ENCODE results near the gene CPAMD8. TPM values are rescaled to one million over a fixed set of nuclear protein-coding genes. Genes with fewer than 3 reads are reported as not detected.

The CPAMD8 gene
- total RNA-seq, 2 experiments from 2014 or later: not detected

DNA sequence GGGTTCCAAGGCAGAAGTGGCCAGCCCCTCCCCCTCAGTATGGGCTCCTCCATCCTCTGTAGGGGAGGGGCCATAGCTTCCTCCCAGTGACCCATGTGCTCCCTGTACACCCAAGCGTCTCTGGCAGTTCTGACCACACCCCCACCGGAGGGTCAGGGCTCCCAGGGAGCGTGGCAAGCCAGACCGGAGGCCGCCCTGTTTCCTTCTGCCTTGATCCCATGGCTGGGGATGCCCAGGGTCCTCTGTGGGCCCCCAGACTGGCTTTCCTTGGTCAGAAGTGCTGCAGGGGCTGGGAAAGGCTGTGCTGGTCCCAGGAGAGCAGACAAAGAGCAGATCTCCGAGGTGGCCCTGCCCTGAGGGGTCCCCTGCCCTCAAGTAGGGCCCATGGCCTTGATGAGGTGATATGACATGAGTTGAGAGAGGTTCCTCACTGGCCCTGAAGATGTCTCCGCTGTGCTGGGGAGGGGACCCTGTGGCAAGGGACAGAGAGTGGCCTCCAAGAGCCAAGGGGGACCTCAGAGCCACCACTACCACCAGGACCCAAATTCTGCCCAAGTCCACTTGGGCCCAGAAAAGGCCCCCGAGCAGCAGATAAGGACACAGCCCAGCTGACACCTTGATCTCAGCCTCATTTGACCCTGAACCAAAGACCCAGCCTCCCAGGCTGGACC is 145.6 kb downstream of the CPAMD8 start:
- DNase-seq: no peak
- Mint-ChIP-seq H3K9me3 (peaks cover 23% of the 10 kb centered on the region), H3K27me3 (no peaks in the 10 kb centered on the region), H3K27ac (no peak overlapping the region), H3K4me3 (no peak overlapping the region), H3K4me1 (ENCODE audit: low read depth) (no peaks in the 10 kb centered on the region), H3K36me3 (ENCODE audit: low read depth) (peaks cover 33% of the 10 kb centered on the region)
- POLR2A ChIA-PET: no interaction called here
- no peak for ATAC-seq
- intact Hi-C loops (cut with micrococcal nuclease): no loop called here
- no peak for TF ChIP-seq CTCF (IDR thresholded peaks at IDR 0.05)
- CTCF ChIA-PET: no interaction called here

DNA sequence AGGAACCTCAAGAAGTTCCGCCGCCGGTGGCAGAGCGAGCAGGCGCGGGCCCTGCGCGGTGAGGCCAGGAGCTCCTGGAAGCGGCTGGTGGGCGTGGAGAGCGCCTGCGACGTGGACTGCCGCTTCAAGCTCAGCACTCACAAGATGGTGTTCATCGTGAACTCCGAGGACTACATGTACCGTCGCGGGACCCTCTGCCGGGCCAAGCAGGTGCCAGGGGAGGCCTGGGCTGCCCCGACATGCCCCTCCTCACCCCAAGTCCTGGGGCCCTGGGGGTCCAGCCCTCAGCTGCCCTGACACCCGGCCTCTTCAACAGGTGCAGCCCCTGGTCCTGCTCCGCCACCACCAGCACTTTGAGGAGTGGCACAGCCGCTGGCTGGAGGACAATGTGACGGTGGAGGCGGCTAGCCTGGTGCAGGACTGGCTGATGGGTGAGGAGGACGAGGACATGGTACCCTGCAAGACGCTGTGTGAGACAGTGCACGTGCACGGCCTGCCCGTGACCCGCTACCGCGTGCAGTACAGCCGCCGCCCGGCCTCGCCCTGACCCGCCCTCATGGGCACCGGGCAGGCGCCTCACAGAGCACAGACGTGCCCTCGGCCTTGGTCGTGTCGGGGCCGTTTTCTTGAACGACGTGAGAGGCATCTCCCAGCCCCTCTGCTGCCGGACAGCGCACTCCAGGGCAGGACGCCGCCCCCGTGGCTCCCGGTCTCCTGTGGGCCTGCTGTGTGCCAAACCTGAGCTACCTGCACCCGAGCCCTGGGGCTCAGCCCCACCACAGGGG is 148.2 kb downstream of the CPAMD8 start:
- Mint-ChIP-seq H3K4me1 (ENCODE audit: low read depth) (peaks cover 16% of the 10 kb centered on the region), H3K9me3 (peaks cover 29% of the 10 kb centered on the region), H3K27me3 (no peaks in the 10 kb centered on the region), H3K4me3 (no peak overlapping the region), H3K36me3 (ENCODE audit: low read depth) (peaks cover 48% of the 10 kb centered on the region), H3K27ac (no peak overlapping the region)
- ChIA-PET POLR2A (no interaction called here), CTCF (no interaction called here)
- DNase-seq (no peak), ATAC-seq (no peak)
- intact Hi-C loops (cut with micrococcal nuclease): no loop called here
- TF ChIP-seq CTCF (IDR thresholded peaks at IDR 0.05): no peak

DNA sequence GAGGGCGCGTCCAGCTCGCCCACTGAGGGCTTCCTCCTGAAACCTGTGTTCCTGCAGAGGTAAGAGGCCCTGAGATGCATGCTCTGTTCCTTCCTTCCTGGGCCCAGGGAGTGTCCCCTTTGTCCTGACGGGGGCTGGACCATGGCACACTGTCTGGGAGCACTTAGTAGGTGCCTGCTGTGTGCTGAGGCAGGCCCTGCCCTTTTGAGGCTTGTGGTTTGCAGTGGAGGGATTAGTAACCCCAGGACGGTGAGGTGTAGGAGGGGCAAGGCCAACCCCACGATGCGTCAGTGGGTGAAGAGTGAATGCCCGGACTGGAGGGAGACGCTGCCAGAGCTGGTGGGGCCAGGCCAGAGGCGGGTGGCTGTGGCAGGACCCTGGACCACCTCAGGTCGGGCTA is 149.0 kb downstream of the CPAMD8 start:
- ATAC-seq (no peak), DNase-seq (no peak)
- H3K4me3 Mint-ChIP-seq: no peak overlapping the region
- intact Hi-C loops (cut with micrococcal nuclease): no loop called here
- peaks cover 16% of the 10 kb centered on the region for H3K4me1 Mint-ChIP-seq (ENCODE audit: low read depth)
- H3K36me3 Mint-ChIP-seq (ENCODE audit: low read depth): peaks cover 48% of the 10 kb centered on the region
- H3K27ac Mint-ChIP-seq: no peak overlapping the region
- no peak for TF ChIP-seq CTCF (IDR thresholded peaks at IDR 0.05)
- no peaks in the 10 kb centered on the region for H3K27me3 Mint-ChIP-seq
- H3K9me3 Mint-ChIP-seq: peaks cover 24% of the 10 kb centered on the region
- POLR2A ChIA-PET: no interaction called here
- CTCF ChIA-PET: no interaction called here

DNA sequence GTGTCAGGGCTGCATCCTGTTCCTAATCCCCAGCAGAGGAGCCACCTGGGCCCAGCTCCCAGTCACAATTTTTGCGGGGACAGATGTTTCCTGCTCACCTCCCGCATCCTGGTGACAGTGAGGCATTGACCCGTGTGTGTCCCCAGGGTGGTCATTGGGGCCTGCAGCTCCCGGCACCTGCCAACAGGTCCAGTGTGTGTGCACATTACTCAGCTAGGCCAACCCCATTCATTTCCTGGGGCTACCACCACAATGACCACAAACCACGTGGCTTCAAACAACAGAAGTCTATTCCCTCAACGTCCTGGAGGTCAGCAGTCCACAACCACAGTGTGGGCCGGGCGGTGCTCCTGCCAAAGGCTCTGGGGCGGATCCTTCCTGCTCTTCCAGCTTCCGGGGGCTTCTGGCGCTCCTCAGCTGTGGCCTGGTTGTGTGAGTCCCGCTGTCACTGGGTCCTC is 149.7 kb downstream of the CPAMD8 start:
- no peak overlapping the region for H3K4me3 Mint-ChIP-seq
- no peak overlapping the region for H3K27ac Mint-ChIP-seq
- H3K9me3 Mint-ChIP-seq: peaks cover 18% of the 10 kb centered on the region
- intact Hi-C loops (cut with micrococcal nuclease): no loop called here
- no peaks in the 10 kb centered on the region for H3K27me3 Mint-ChIP-seq
- no peak for DNase-seq
- peaks cover 49% of the 10 kb centered on the region for H3K36me3 Mint-ChIP-seq (ENCODE audit: low read depth)
- CTCF ChIA-PET: no interaction called here
- POLR2A ChIA-PET: no interaction called here
- no peak for TF ChIP-seq CTCF (IDR thresholded peaks at IDR 0.05)
- no peak for ATAC-seq
- H3K4me1 Mint-ChIP-seq (ENCODE audit: low read depth): peaks cover 16% of the 10 kb centered on the region

Measured in activated CD8-positive, alpha-beta T cell treated with anti-CD3 and anti-CD28 coated beads for 36 hours (primary cell).